GM18519 (cell line): Measurements from ENCODE around the gene TP53TG5.

Experiments used
- ATAC-seq: cut with Tn5 transposase; IDR thresholded peaks from one replicate; pipeline ENCODE4 v1.9.1; 2021; ENCODE audit warnings: mild to moderate bottlenecking, moderate library complexity; ENCODE audit not compliant: unreplicated experiment, low FRiP score

Gene TP53TG5

GRCh38 chr20:45336530-45337366 is 41.4 kb downstream of the TP53TG5 start:
- no peak for ATAC-seq

DNA sequence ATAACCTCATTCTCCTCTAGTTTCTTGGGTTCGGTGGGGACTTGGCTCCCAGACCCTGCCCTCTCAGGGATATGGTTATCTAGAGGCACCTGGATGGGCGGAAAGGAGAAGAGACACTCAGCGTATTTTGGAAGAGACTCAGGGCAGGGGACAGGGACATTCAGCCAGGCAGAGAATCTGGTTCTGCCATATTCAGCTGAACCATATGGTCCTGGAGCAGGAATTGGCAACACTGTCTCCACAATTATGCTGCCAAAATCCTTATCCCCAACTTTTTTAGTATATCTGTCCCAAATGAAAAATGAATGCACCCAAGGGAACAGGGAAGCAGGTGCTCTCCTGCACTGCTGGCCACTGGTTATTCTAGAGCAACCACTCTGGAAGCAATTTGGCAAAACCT is 47.6 kb downstream of the TP53TG5 start:
- no peak for ATAC-seq

GRCh38 chr20:45329497-45330319 is 48.4 kb downstream of the TP53TG5 start:
- no peak for ATAC-seq

GRCh38 chr20:45328451-45328850 is 49.7 kb downstream of the TP53TG5 start:
- ATAC-seq: no peak

DNA sequence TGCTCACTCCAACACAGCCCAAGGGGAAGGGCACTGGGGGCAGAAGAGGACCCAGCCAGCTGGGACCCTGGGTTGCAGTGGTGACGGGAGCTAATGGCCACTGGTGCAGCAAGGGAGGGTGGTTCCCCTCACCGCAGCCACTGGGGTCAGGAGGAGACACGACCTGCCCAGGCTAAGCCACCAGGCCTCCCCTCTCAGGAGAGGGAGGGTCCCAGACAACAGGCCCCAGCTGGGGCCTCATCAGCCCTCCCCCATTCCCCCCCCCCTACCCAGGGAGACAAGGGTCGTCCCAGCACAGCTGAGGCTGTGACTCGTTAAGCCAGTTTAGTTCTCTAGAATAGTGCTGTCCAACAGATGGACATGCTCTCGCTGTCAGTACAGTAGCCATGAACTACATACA is 52.8 kb downstream of the TP53TG5 start:
- ATAC-seq: no peak

DNA sequence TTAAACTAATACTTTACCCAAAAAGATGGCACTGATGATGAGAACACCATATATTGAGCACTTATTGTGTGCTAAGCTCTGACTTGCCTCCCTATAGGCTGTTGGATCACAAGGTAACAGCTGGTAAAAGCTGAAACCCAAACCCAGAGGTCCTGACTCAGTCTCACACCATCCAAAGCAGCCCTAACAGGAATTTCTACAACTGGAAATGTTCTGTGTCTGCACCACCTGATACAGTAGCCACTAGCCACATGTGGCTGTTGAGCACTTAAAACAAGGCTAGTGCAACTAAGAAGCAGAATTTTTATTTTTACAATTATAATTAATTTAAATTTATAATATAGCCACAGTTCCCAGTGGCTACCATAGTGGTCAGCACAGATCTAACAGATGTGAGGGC is 54.4 kb downstream of the TP53TG5 start:
- ATAC-seq: no peak

DNA sequence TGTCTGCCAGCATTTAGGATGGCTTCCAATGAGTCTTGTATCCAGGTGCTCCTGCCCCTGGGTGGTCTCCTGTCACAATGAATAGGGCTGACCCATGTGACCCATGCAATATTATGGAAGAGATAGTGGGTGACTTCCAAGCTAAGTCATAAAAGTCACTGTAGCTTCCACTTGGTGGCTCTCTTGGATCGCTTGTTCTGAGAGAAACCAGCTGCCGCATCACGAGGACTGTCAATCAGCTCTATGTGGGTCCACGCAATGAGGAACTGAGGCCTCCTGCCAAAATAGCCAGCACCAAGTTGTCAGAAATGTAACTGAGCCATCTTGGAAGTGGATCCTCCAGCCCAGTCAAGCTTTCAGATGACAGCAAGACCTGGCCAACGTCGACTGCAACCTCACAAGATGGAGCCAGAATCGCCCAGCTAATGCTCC is 55.2 kb downstream of the TP53TG5 start:
- no peak for ATAC-seq
